ENCODE measurements around the gene ADGRV1. TPM values are rescaled to one million over a fixed set of nuclear protein-coding genes. Genes with fewer than 3 reads are reported as not detected.
"Not testable (repeated sequence)": the region's sequence is repeated elsewhere in the genome, so short reads cannot be mapped to it uniquely, and the experiment has no call there.

The ADGRV1 gene
- total RNA-seq, 4 donors from 2014 or later = 0.08 to 0.87 (median 0.41) TPM

DNA sequence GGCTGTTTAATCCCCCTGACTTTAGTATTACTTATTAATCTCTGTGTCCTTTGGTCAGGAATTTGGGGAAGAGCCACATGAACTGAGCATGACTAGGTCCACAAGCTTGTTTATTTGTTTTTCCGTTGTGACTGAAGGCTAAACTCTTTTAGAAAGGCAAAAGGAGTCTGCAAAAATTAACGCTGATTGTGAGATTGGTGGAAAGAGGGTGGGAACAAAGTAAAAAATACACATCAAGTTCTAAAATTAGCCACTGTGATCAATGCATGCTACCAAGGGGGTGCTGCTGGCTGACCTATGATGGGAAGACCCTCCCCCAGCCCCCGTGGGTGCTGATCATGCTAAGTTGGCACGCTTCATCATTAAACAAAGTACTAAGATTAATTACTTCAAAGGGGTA lies 356.8 kb downstream of the ADGRV1 start:
- 58 to 59% methylated on average over 4 of the region's 4 CpGs for WGBS, 2 donors (ENCODE audit: low coverage in 1 of 2)
- Histone ChIP-seq H3K36me3 (no peaks in the 10 kb centered on the region), H3K4me3 (no peak overlapping the region), H3K27ac (no peak overlapping the region), H3K27me3 (no peaks in the 10 kb centered on the region), H3K4me1 (no peaks in the 10 kb centered on the region), H3K9me3 (no peaks in the 10 kb centered on the region)
- TF ChIP-seq, protein P1, sequence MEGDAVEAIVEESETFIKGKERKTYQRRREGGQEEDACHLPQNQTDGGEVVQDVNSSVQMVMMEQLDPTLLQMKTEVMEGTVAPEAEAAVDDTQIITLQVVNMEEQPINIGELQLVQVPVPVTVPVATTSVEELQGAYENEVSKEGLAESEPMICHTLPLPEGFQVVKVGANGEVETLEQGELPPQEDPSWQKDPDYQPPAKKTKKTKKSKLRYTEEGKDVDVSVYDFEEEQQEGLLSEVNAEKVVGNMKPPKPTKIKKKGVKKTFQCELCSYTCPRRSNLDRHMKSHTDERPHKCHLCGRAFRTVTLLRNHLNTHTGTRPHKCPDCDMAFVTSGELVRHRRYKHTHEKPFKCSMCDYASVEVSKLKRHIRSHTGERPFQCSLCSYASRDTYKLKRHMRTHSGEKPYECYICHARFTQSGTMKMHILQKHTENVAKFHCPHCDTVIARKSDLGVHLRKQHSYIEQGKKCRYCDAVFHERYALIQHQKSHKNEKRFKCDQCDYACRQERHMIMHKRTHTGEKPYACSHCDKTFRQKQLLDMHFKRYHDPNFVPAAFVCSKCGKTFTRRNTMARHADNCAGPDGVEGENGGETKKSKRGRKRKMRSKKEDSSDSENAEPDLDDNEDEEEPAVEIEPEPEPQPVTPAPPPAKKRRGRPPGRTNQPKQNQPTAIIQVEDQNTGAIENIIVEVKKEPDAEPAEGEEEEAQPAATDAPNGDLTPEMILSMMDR (IDR thresholded peaks at IDR 0.05) = no peak
- TF ChIP-seq POLR2A (IDR thresholded peaks at IDR 0.05) (no peak), POLR2AphosphoS5 (IDR thresholded peaks at IDR 0.05) (no peak), EP300 (IDR thresholded peaks at IDR 0.05) (no peak)
- no peak for ATAC-seq

DNA sequence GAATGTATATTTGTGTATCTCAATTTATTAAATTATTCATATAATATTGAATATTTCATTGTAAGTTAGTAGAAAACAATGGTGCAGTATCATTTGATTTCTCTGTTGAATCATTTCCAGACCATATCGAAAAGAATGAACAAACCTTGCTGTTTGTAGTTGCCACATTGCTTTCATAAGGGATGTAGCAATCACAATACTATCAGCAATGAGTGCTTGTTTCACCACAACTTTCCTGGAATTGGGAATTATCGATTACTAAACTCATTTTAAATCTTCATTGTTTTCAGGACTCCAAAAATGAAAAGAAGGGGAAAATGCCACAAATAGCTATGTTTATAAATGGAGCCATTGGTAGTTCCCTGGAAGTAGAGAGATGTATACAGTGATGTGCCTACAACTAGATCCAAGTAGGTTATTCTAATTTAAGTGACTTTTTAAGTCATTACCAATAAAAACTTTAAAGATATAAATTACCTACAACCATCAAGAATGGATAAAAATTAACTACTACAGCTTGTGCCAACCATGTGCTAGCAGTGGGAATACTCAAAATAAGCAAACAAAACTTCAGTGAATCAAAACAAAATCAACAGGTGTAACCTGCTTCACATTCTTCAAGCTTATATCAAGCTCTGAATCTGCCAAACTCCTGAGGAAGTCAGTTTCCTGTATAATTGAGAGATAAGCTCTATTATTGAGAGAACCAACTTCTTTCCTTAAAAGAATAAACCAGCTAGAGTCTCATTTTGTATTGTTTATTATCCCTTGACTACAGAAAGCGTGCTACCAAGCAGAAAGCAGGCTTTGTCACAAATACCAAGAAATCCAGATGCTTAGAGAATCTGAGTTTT lies 358.6 kb downstream of the ADGRV1 start:
- Histone ChIP-seq H3K9me3 (no peaks in the 10 kb centered on the region), H3K4me3 (no peak overlapping the region), H3K27me3 (no peaks in the 10 kb centered on the region), H3K36me3 (no peaks in the 10 kb centered on the region), H3K27ac (no peak overlapping the region), H3K4me1 (no peaks in the 10 kb centered on the region)
- WGBS, 2 donors (ENCODE audit: low coverage in 1 of 2) = 57 to 81% methylated on average over 3 of the region's 3 CpGs
- no peak for ATAC-seq
- TF ChIP-seq EP300 (IDR thresholded peaks at IDR 0.05) = no peak
- TF ChIP-seq POLR2A (IDR thresholded peaks at IDR 0.05) = no peak
- no peak for TF ChIP-seq POLR2AphosphoS5 (IDR thresholded peaks at IDR 0.05)
- TF ChIP-seq, protein P1 (IDR thresholded peaks at IDR 0.05) = no peak

DNA sequence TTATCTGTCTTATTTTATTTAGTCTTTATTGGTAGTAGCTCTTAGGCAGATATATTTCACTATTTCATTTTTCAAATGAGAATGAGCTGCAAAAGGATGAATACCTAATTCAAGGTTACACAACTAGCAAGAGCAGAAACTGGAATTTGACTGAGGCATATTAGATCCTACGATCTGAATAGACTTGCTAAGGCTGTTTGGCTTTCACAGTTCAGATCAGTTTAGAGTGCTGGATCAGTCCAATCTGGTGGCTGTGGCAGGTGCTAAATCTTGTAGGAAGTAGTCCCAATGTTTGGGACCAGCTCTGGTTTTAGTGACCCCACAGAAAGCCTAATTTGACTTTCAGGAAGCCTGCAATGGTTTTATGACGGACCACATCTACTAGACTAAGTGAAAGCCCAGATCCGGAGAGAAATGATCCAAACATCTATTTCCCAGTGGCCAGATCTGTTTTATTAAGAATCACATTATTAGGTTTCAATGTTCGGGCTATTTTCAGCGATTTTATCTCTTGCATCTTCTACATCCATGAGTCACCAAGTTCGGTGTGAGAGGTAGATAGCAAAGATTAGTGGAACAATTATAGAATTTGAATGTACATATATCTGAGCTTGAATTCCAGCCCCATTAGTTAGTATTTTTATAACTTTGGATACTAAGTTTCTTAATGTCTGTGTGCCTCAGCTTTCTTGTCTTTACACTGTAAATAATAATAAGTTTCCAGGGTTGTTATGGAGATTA lies 359.5 kb downstream of the ADGRV1 start:
- TF ChIP-seq POLR2A (IDR thresholded peaks at IDR 0.05) (no peak), POLR2AphosphoS5 (IDR thresholded peaks at IDR 0.05) (no peak), EP300 (IDR thresholded peaks at IDR 0.05) (no peak)
- TF ChIP-seq, protein P1 (IDR thresholded peaks at IDR 0.05) = no peak
- no peaks in the 10 kb centered on the region for H3K36me3 ChIP-seq
- no peak overlapping the region for H3K27ac ChIP-seq
- no peaks in the 10 kb centered on the region for H3K9me3 ChIP-seq
- H3K4me3 ChIP-seq = no peak overlapping the region
- 86 to 98% methylated on average over 6 of the region's 6 CpGs for WGBS, 2 donors (ENCODE audit: low coverage in 1 of 2)
- no peak for ATAC-seq
- H3K4me1 ChIP-seq = no peaks in the 10 kb centered on the region
- no peaks in the 10 kb centered on the region for H3K27me3 ChIP-seq

DNA sequence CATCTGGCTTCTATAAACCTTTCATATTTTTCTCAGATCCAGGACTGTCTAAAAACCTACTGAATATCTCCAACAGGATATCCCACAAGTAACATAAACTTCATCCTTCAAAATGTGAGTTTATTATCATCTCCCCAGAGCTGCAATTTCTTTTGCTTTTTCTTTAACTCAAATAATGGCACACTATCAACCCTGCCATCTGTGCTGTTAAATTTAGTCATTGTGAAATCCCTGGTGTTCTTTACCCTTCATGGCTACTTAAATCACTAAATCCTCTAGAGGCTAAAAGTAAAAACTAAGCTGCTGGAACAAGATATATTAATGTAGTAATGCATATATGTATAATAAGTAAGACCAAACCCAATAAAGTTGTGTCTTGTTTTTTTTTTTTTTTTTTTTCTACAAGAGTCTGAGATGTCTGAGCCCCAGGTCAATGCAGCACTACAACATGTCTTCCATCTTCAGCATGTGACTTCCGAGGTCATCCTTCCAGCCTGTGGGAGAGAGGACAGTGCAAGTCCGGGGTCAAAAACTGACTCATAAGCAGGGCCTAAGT lies 362.9 kb downstream of the ADGRV1 start:
- H3K4me1 ChIP-seq = no peaks in the 10 kb centered on the region
- 88 to 100% methylated on average over 1 of the region's 2 CpGs for WGBS, 2 donors (ENCODE audit: low coverage in 1 of 2)
- no peaks in the 10 kb centered on the region for H3K9me3 ChIP-seq
- TF ChIP-seq POLR2A (IDR thresholded peaks at IDR 0.05) (no peak), POLR2AphosphoS5 (IDR thresholded peaks at IDR 0.05) (no peak), EP300 (IDR thresholded peaks at IDR 0.05) (no peak)
- TF ChIP-seq, protein P1 (IDR thresholded peaks at IDR 0.05) = no peak
- no peaks in the 10 kb centered on the region for H3K27me3 ChIP-seq
- H3K36me3 ChIP-seq = no peaks in the 10 kb centered on the region
- H3K4me3 ChIP-seq = no peak overlapping the region
- ATAC-seq = no peak
- no peak overlapping the region for H3K27ac ChIP-seq

DNA sequence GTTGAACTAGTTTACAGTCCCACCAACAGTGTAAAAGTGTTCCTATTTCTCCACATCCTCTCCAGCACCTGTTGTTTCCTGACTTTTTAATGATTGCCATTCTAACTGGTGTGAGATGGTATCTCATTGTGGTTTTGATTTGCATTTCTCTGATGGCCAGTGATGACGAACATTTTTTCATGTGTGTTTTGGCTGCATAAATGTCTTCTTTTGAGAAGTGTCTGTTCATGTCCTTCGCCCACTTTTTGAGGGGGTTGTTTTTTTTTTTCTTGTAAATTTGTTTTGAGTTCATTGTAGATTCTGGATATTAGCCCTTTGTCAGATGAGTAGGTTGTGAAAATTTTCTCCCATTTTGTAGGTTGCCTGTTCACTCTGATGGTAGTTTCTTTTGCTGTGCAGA lies 365.6 kb downstream of the ADGRV1 start:
- not testable (repeated sequence) for ATAC-seq, H3K4me1 ChIP-seq, H3K27ac ChIP-seq, H3K4me3 ChIP-seq, H3K9me3 ChIP-seq, H3K27me3 ChIP-seq, H3K36me3 ChIP-seq
- 94% methylated on average over 2 of the region's 2 CpGs; no CpG with 5 or more reads in 1 of the 2 donors for WGBS, 2 donors (ENCODE audit: low coverage in 1 of 2)

DNA sequence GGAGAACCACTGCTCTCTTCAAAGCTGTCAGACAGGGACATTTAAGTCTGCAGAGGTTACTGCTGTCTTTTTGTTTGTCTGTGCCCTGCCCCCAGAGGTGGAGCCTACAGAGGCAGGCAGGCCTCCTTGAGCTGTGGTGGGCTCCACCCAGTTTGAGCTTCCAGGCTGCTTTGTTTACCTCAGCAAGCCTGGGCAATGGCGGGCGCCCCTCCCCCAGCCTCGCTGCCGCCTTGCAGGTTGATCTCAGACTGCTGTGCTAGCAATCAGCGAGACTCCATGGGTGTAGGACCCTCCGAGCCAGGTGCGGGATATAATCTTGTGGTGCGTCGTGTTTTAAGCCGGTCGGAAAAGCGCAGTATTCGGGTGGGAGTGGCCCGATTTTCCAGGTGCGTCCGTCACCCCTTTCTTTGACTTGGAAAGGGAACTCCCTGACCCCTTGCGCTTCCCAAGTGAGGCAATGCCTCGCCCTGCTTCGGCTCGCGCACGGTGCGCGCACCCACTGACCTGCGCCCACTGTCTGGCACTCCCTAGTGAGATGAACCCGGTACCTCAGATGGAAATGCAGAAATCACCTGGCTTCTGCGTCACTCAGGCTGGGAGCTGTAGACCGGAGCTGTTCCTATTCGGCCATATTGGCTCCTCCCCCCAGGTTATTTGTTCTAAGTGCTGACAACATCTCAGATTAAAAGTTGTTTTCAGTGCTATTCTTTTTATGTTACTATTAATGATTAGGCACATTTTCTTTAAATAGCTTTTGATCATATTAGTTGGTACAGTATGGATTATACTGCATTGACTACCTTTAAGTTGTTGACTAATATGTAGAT lies 370.6 kb downstream of the ADGRV1 start:
- H3K27ac ChIP-seq, H3K27me3 ChIP-seq, H3K36me3 ChIP-seq, H3K9me3 ChIP-seq, H3K4me3 ChIP-seq, ATAC-seq: not testable (repeated sequence)
- H3K4me1 ChIP-seq = peaks cover 0 to 18% (median 2%) of the 10 kb centered on the region in 3 donors
- WGBS, 2 donors (ENCODE audit: low coverage in 1 of 2) = 82 to 91% methylated on average over 3 to 4 of the region's 29 CpGs
